ENCODE measurements around the gene RASL11B.

Gene RASL11B

GRCh38 chr4:52910115-52910514, 48.0 kb downstream of the RASL11B start:
- H3K4me1 ChIP-seq (ENCODE audit: insufficient read depth, low read length, poor library complexity, severe bottlenecking) = no peaks in the 10 kb centered on the region
- no peak overlapping the region for H3K4me2 ChIP-seq (ENCODE audit: low read depth, low read length, poor library complexity, severe bottlenecking)
- H3K9me2 ChIP-seq (replicated peaks; ENCODE audit: low read depth, low read length) = no peaks in the 10 kb centered on the region
- no peak overlapping the region for H3K9ac ChIP-seq (ENCODE audit: low read depth, low read length, poor library complexity, severe bottlenecking)
- H4K20me1 ChIP-seq (ENCODE audit: insufficient read depth, low read length, poor library complexity, severe bottlenecking) = no peaks in the 10 kb centered on the region
- H3F3A ChIP-seq (ENCODE audit: low read depth) = no peaks in the 10 kb centered on the region
- no peak overlapping the region for H2AFZ ChIP-seq (ENCODE audit: low read length)
- H3K79me2 ChIP-seq (ENCODE audit: insufficient read depth, low read length) = no peaks in the 10 kb centered on the region
- no peaks in the 10 kb centered on the region for H3K27me3 ChIP-seq (ENCODE audit: insufficient read depth, low read length, poor library complexity, severe bottlenecking)
- no peaks in the 10 kb centered on the region for H3K9me3 ChIP-seq (ENCODE audit: insufficient read depth, low read depth, low read length)
- TF ChIP-seq EZH2phosphoT487 (IDR thresholded peaks at IDR 0.05; ENCODE audit: borderline replicate concordance) = no peak
- no peak for TF ChIP-seq CTCF (conservative IDR thresholded peaks at IDR 0.05; ENCODE audit: low read length)
- no peaks in the 10 kb centered on the region for H3K36me3 ChIP-seq (ENCODE audit: insufficient read depth, low read length)
- no peak overlapping the region for H3K4me3 ChIP-seq (ENCODE audit: low read length, poor library complexity, severe bottlenecking)

- Histone ChIP-seq H3K4me3 (ENCODE audit: low read length, poor library complexity, severe bottlenecking) (no peak overlapping the region), H3K9me3 (ENCODE audit: insufficient read depth, low read depth, low read length) (no peaks in the 10 kb centered on the region), H3K79me2 (ENCODE audit: insufficient read depth, low read length) (no peaks in the 10 kb centered on the region), H3K9me2 (replicated peaks; ENCODE audit: low read depth, low read length) (no peaks in the 10 kb centered on the region), H3K4me1 (ENCODE audit: insufficient read depth, low read length, poor library complexity, severe bottlenecking) (no peaks in the 10 kb centered on the region), H3K4me2 (ENCODE audit: low read depth, low read length, poor library complexity, severe bottlenecking) (no peak overlapping the region), H3K9ac (ENCODE audit: low read depth, low read length, poor library complexity, severe bottlenecking) (no peak overlapping the region), H2AFZ (ENCODE audit: low read length) (no peak overlapping the region), H3F3A (ENCODE audit: low read depth) (no peaks in the 10 kb centered on the region), H3K36me3 (ENCODE audit: insufficient read depth, low read length) (no peaks in the 10 kb centered on the region), H3K27me3 (ENCODE audit: insufficient read depth, low read length, poor library complexity, severe bottlenecking) (no peaks in the 10 kb centered on the region), H4K20me1 (ENCODE audit: insufficient read depth, low read length, poor library complexity, severe bottlenecking) (no peaks in the 10 kb centered on the region)
- no peak for TF ChIP-seq EZH2phosphoT487 (IDR thresholded peaks at IDR 0.05; ENCODE audit: borderline replicate concordance)
- TF ChIP-seq CTCF (conservative IDR thresholded peaks at IDR 0.05; ENCODE audit: low read length) = peak; percentile 89
Measured at GRCh38 chr4:52911684-52912294, 49.7 kb downstream of the RASL11B start.

- H3K9me2 ChIP-seq (replicated peaks; ENCODE audit: low read depth, low read length) = no peaks in the 10 kb centered on the region
- H3K9me3 ChIP-seq (ENCODE audit: insufficient read depth, low read depth, low read length) = no peaks in the 10 kb centered on the region
- no peak overlapping the region for H3K4me3 ChIP-seq (ENCODE audit: low read length, poor library complexity, severe bottlenecking)
- H2AFZ ChIP-seq (ENCODE audit: low read length) = no peak overlapping the region
- no peak overlapping the region for H3K4me2 ChIP-seq (ENCODE audit: low read depth, low read length, poor library complexity, severe bottlenecking)
- TF ChIP-seq EZH2phosphoT487 (IDR thresholded peaks at IDR 0.05; ENCODE audit: borderline replicate concordance) (no peak), CTCF (conservative IDR thresholded peaks at IDR 0.05; ENCODE audit: low read length) (no peak)
- no peak overlapping the region for H3K9ac ChIP-seq (ENCODE audit: low read depth, low read length, poor library complexity, severe bottlenecking)
- no peaks in the 10 kb centered on the region for H3K79me2 ChIP-seq (ENCODE audit: insufficient read depth, low read length)
- no peaks in the 10 kb centered on the region for H4K20me1 ChIP-seq (ENCODE audit: insufficient read depth, low read length, poor library complexity, severe bottlenecking)
- no peaks in the 10 kb centered on the region for H3K36me3 ChIP-seq (ENCODE audit: insufficient read depth, low read length)
- no peaks in the 10 kb centered on the region for H3K27me3 ChIP-seq (ENCODE audit: insufficient read depth, low read length, poor library complexity, severe bottlenecking)
- H3K4me1 ChIP-seq (ENCODE audit: insufficient read depth, low read length, poor library complexity, severe bottlenecking) = no peaks in the 10 kb centered on the region
- H3F3A ChIP-seq (ENCODE audit: low read depth) = no peaks in the 10 kb centered on the region
Measured at GRCh38 chr4:52912608-52913007, 50.5 kb downstream of the RASL11B start.

Measured in Loucy (cell line).